CD14-positive monocyte (primary cell): Measurements from ENCODE around the gene QSOX2. TPM values are rescaled to one million over a fixed set of nuclear protein-coding genes. Genes with fewer than 3 reads are reported as not detected.
A peak's percentile ranks its signal among the peaks of the same experiment; 100 is the strongest.

Experiments
- DNase-seq, 3 donors: peaks; one replicate each; pipeline ENCODE4 v3.0.0-alpha.2; 2011 to 2022
- H2AFZ ChIP-seq: 2 replicates; pipeline ENCODE4 v1.6.0; 2012; ENCODE audit warnings: mild to moderate bottlenecking, low read depth, low read length, inconsistent platforms; ENCODE audit not compliant: insufficient read depth, poor library complexity, severe bottlenecking
- H3K27ac ChIP-seq, 2 donors: 1 replicate in 1 of 2; 2 replicates in 1 of 2; pipeline ENCODE4 v1.5.1; 2012 to 2013; ENCODE audit warnings: low read length in 2 of 2, control low read depth in 1 of 2, inconsistent platforms in 1 of 2, low read depth in 1 of 2, mild to moderate bottlenecking in 1 of 2
- H3K27me3 ChIP-seq, 2 donors: one replicate each; pipeline versions ENCODE4 v1.6.0 to v1.6.1; 2011 to 2013; ENCODE audit warnings: low read length in 2 of 2; ENCODE audit not compliant: control insufficient read depth in 2 of 2, insufficient read depth in 2 of 2
- H3K36me3 ChIP-seq, 2 donors: replicated peaks in 1 of 2; 1 replicate in 1 of 2; 2 replicates in 1 of 2; pipeline versions ENCODE4 v1.5.1 to v1.6.1; 2012 to 2013; ENCODE audit warnings: low read length in 2 of 2, control low read depth in 1 of 2, inconsistent platforms in 1 of 2, mild to moderate bottlenecking in 1 of 2; ENCODE audit not compliant: insufficient read depth in 2 of 2, control insufficient read depth in 1 of 2
- H3K4me1 ChIP-seq, 2 donors: 1 replicate in 1 of 2; 2 replicates in 1 of 2; pipeline versions ENCODE4 v1.5.1 to v1.6.1; 2012 to 2013; ENCODE audit warnings: low read length in 2 of 2, control low read depth in 1 of 2, inconsistent platforms in 1 of 2, mild to moderate bottlenecking in 1 of 2, moderate library complexity in 1 of 2; ENCODE audit not compliant: insufficient read depth in 2 of 2, control insufficient read depth in 1 of 2
- H3K4me2 ChIP-seq: replicated peaks from 2 replicates; pipeline ENCODE3; 2012; ENCODE audit warnings: low read length, moderate library complexity, mild to moderate bottlenecking; ENCODE audit not compliant: poor library complexity, severe bottlenecking; ENCODE audit errors: extremely low read depth
- H3K4me3 ChIP-seq, 3 experiments: fragments of 200-600 bp in 1 of 3; sonication (generic) in 1 of 3; replicated peaks in 1 of 3; 1 replicate in 2 of 3; 2 replicates in 1 of 3; pipeline ENCODE4 v1.5.1; 2011 to 2013; ENCODE audit warnings: low read length in 3 of 3, mild to moderate bottlenecking in 3 of 3, control low read depth in 2 of 3, low read depth in 2 of 3, inconsistent platforms in 1 of 3, moderate library complexity in 1 of 3
- H3K79me2 ChIP-seq: 2 replicates; pipeline ENCODE4 v1.6.0; 2012; ENCODE audit warnings: mild to moderate bottlenecking, control low read depth, inconsistent platforms, low read length, moderate library complexity; ENCODE audit not compliant: insufficient read depth
- H3K9ac ChIP-seq: 2 replicates; pipeline ENCODE4 v1.6.0; 2017; ENCODE audit warnings: low read length, mild to moderate bottlenecking; ENCODE audit not compliant: insufficient read depth, poor library complexity, severe bottlenecking
- H3K9me3 ChIP-seq, 2 donors: replicated peaks in 1 of 2; 1 replicate in 1 of 2; 2 replicates in 1 of 2; pipeline versions ENCODE4 v1.5.1 to v1.6.1; 2012 to 2013; ENCODE audit warnings: low read length in 2 of 2, control low read depth in 1 of 2; ENCODE audit not compliant: control insufficient read depth in 1 of 2, insufficient read depth in 1 of 2
- H4K20me1 ChIP-seq: 2 replicates; pipeline ENCODE4 v1.6.0; 2012; ENCODE audit warnings: mild to moderate bottlenecking, low read length, control low read depth, moderate library complexity; ENCODE audit not compliant: insufficient read depth
- H3K27ac Mint-ChIP-seq, 7 donors: one replicate each; pipeline ENCODE4 v1.8.0; 2020; ENCODE audit warnings: mild to moderate bottlenecking in 7 of 7, mixed read lengths in 7 of 7, moderate library complexity in 6 of 7, inconsistent platforms in 2 of 7
- H3K27me3 Mint-ChIP-seq, 3 donors: one replicate each; pipeline ENCODE4 v1.8.0; 2021 to 2022; ENCODE audit warnings: low read depth in 3 of 3, mild to moderate bottlenecking in 3 of 3, mixed read lengths in 3 of 3, moderate library complexity in 3 of 3, inconsistent platforms in 1 of 3
- H3K36me3 Mint-ChIP-seq, 2 donors: one replicate each; pipeline ENCODE4 v1.8.0; 2020; ENCODE audit warnings: mixed read lengths in 2 of 2, inconsistent platforms in 1 of 2, mild to moderate bottlenecking in 1 of 2
- H3K4me1 Mint-ChIP-seq: one replicate; pipeline ENCODE4 v1.8.0; 2020; ENCODE audit warnings: mild to moderate bottlenecking, mixed read lengths
- H3K4me3 Mint-ChIP-seq, 2 donors: one replicate each; pipeline ENCODE4 v1.8.0; 2020; ENCODE audit warnings: mild to moderate bottlenecking in 2 of 2, mixed read lengths in 2 of 2, moderate library complexity in 1 of 2
- H3K9me3 Mint-ChIP-seq, 7 donors: one replicate each; pipeline ENCODE4 v1.8.0; 2020 to 2022; ENCODE audit warnings: mixed read lengths in 7 of 7, mild to moderate bottlenecking in 6 of 7, moderate library complexity in 6 of 7, inconsistent platforms in 2 of 7
- WGBS: methylation state at CpG from one replicate; pipeline ENCODE4 v1.1.5; 2013; ENCODE audit warnings: missing lambda C conversion rate; ENCODE audit not compliant: insufficient coverage; 5-methylcytosine and 5-hydroxymethylcytosine counted together
- intact Hi-C, 2 donors: fragments of 100-400 bp; cut with micrococcal nuclease; formaldehyde crosslinking; loops; one replicate each; pipeline versions ENCODE4 v1.15.0 to v1.15.1; 2023
- polyA plus RNA-seq, 3 donors: library from polyadenylated mRNA; depleted of rRNA in 1 of 3; unstranded in 2 of 3; stranded (reverse) in 1 of 3; fragments of 300-500 nt in 2 of 3; fragments of >200 nt in 1 of 3; fragmentation: Illumina TruSeq in 2 of 3; gene quantifications; 1 replicate in 2 of 3; 2 replicates in 1 of 3; pipeline ENCODE4 v1.2.3, GENCODE V29; 2012 to 2021
- TF ChIP-seq, protein P1 (sequence below): fragments of 200-600 bp; IDR thresholded peaks from one replicate; pipeline ENCODE4 v1.8.0; 2022; ENCODE audit warnings: antibody characterized with exemption, mild to moderate bottlenecking

The QSOX2 gene
- polyA plus RNA-seq, 3 donors = 0.03 to 8.4 (median 0.17) TPM

DNA sequence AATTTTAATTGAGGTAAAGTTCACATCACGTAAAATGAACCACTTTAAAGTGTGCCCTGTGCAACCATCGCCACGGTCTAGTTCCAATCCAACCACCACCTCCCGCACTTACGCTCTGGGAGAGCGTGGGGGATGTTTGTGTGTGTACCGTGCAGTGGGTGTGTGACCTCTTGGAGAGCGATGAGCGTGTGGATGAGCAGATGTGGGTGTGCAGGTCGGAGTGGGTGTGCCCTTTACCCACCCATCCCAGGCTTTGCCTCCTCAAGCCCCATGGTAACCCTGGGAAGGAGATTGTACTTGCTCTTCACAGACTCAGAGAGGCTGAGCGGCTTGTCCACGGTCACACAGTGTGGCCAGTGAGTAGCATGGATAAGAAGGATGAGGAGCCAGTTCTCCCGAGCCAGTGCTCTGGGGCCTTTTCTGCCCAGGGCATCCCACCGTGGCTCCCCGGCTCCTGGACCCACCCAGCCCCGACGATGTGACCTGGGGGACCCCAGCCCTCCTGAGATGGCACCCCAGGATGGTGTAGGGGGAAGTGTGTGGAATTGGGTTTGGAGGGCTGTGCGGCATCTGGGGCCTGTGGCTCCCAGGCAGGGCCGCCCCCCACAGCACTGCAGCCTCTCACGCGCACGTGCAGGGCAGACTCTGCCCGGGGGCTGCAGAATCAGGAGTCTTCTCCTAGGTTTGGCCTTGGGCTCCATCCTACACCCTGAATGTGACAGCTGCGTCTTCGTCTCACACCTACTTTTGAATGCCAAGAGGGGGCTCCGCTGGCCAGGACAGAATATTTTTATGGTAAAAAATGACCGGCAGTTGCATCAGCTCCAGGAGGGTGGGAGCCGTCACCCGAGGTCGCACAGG is 54.3 kb downstream of the QSOX2 start:
- Mint-ChIP-seq H3K4me3 (peak overlapping the region in 1 of 2 donors; percentile 69), H3K9me3 (peaks cover 0 to 7% (median 0%) of the 10 kb centered on the region in 7 donors), H3K27ac (no peak overlapping the region), H3K36me3 (no peaks in the 10 kb centered on the region), H3K4me1 (no peaks in the 10 kb centered on the region), H3K27me3 (peaks cover 61 to 81% (median 68%) of the 10 kb centered on the region in 3 donors)
- Histone ChIP-seq H3K27ac (no peak overlapping the region), H3K4me1 (no peaks in the 10 kb centered on the region), H3K36me3 (no peaks in the 10 kb centered on the region), H3K4me2 (no peak overlapping the region), H4K20me1 (no peaks in the 10 kb centered on the region), H3K27me3 (peaks cover 15 to 68% of the 10 kb centered on the region in 2 donors), H3K9ac (no peak overlapping the region), H3K9me3 (peaks cover 0 to 6% of the 10 kb centered on the region in 2 donors), H3K79me2 (no peaks in the 10 kb centered on the region), H3K4me3 (no peak overlapping the region), H2AFZ (no peak overlapping the region)
- TF ChIP-seq, protein P1, sequence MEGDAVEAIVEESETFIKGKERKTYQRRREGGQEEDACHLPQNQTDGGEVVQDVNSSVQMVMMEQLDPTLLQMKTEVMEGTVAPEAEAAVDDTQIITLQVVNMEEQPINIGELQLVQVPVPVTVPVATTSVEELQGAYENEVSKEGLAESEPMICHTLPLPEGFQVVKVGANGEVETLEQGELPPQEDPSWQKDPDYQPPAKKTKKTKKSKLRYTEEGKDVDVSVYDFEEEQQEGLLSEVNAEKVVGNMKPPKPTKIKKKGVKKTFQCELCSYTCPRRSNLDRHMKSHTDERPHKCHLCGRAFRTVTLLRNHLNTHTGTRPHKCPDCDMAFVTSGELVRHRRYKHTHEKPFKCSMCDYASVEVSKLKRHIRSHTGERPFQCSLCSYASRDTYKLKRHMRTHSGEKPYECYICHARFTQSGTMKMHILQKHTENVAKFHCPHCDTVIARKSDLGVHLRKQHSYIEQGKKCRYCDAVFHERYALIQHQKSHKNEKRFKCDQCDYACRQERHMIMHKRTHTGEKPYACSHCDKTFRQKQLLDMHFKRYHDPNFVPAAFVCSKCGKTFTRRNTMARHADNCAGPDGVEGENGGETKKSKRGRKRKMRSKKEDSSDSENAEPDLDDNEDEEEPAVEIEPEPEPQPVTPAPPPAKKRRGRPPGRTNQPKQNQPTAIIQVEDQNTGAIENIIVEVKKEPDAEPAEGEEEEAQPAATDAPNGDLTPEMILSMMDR = no peak
- WGBS = 48% methylated on average over 12 of the region's 30 CpGs
- intact Hi-C loops = no loop called here
- DNase-seq = no peak

DNA sequence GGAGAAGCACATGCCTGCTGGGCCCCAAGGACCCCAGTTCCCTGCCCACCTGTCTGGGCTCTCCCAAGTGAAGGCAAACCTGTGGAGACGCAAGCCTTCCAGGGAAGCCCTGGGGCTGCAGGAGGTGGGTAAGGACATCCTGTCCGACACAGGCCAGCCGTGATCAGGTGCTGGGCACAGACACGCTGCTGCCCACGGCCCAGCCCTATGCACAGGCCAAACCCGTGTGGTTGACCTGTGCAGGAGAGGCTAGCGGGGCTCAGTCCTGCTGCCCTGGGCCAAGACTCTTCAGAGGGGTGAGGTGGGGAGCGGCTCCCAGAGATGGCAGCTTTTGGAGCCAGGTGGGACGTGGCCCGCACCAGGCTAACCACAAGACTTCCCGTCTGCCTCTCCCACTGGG is 55.0 kb downstream of the QSOX2 start:
- peaks cover 10 to 61% of the 10 kb centered on the region in 2 donors for H3K27me3 ChIP-seq
- TF ChIP-seq, protein P1 = no peak
- no peaks in the 10 kb centered on the region for H4K20me1 ChIP-seq
- WGBS = 80% methylated on average over 5 of the region's 11 CpGs
- H3K4me3 ChIP-seq = no peak overlapping the region
- DNase-seq = no peak
- no peak overlapping the region for H2AFZ ChIP-seq
- Mint-ChIP-seq H3K36me3 (no peaks in the 10 kb centered on the region), H3K27me3 (peaks cover 54 to 75% (median 62%) of the 10 kb centered on the region in 3 donors), H3K4me3 (peak overlapping the region in 1 of 2 donors; percentile 69), H3K27ac (no peak overlapping the region), H3K4me1 (no peaks in the 10 kb centered on the region), H3K9me3 (peaks cover 0 to 7% (median 0%) of the 10 kb centered on the region in 7 donors)
- no peak overlapping the region for H3K4me2 ChIP-seq
- intact Hi-C loops = no loop called here
- H3K9me3 ChIP-seq = no peaks in the 10 kb centered on the region
- H3K79me2 ChIP-seq = no peaks in the 10 kb centered on the region
- no peak overlapping the region for H3K27ac ChIP-seq
- no peak overlapping the region for H3K9ac ChIP-seq
- no peaks in the 10 kb centered on the region for H3K4me1 ChIP-seq
- H3K36me3 ChIP-seq = no peaks in the 10 kb centered on the region
